GM18868 (cell line): ENCODE measurements around the gene TINAGL1.

Source experiments
- ATAC-seq: cut with Tn5 transposase; IDR thresholded peaks from one replicate; pipeline ENCODE4 v1.9.1; 2021; ENCODE audit warnings: mild to moderate bottlenecking, moderate library complexity; ENCODE audit not compliant: unreplicated experiment

TINAGL1 gene

DNA sequence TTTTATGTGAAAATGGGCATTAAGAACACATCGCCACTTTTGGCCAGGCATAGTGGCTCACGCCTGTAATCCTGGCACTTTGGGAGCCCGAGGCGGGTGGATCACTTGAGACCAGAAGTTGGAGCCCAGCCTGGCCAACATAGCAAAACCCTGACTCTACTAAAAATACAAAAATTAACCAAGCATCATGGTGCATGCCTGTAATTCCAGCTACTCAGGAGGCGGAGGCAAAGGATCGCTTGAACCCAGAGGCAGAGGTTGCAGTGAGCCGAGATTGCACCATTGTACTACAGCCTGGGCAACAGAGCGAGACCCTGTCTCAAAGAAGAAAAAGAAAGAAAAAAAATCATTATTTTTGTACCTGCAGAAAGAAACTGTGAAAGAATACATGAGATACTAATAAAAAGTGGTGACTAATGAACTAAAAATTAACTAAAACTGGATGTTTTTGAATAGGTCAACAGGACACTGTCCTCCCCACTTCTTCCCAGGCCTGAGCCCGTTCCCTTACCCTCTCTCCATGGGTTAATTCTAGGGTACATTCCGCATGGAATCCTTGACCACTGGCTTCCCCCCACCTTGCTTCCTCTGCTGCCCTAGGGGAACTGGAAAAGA lies 8.3 kb upstream of the TINAGL1 start:
- no peak for ATAC-seq

DNA sequence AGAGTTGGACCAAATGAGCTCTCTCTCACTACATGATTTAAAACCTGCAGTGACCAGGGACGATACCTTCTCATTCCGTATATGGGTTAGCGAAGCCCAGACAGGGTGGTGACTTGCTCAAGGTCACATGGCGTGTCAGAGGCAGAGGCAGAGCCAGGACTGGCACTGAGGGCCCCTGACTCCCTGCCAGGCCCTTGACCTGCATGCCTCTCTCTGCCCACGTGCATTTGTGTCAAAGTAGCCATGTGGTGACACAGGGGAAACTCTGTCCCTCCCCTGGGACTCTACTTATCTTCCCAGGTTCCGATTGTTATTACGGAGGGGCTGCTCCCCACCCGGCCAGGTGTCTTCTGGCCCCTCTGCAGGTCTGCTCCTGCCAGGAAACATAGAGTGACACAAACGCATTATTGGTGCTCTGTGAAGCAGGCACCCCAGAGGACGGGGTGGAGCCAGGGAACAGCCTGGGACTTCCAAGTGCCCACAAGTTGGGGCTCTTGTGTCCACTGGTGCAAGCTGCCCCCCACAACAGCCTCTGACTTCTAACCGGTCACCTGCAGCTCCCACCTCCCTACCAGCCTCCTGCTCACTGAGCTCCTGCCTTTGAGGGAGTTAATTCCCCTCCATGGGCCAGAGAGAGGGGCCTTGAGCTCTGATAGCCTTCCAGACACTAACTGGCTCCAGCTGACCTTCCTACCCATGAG lies 7.3 kb upstream of the TINAGL1 start:
- no peak for ATAC-seq

DNA sequence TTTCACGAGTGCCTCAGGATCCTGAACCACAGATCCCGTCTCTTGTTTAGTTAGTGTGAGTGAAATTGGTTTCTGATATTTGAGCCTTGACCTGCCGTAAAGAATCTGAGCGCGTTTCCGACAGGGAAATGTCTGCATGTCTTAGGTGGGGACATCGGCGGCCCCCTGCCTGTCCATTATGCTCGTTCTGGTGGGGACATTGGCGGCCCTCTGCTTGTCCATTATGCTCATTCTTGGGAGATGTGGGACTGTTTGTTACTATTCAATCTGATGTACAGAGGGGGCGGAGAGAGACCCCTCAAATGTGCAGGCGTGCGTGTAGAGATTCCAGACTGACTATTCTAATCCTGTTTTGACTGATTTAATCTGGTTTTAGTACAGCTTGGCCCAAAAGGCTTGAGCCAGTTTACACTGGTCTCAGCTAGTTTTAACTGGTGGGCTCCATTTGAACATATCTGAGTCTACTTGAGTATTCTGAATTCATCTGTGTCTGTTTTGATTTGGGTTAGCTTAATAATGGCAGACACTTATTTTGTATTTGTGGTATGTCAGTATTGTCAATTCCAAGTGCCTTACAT lies 6.6 kb upstream of the TINAGL1 start:
- ATAC-seq, result no peak

DNA sequence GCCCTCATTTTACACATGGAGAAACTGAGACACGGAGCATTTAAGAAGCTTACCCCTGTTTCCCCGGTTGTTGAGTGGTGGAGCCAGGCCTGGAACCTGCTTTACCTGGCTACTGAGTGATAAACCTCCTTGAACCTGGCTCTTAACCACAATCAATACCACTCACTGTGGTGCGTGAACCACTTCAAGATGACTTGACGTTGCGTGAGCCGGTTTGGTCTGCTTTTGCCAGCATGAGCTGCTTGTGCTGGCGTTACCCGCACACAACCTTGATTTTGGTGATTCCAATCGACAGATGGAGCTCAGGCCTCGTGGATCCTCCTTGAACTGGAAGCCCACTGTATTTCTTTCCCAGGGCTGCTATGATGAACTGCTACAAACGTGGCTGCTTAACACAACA lies 6.1 kb upstream of the TINAGL1 start:
- ATAC-seq, result no peak

DNA sequence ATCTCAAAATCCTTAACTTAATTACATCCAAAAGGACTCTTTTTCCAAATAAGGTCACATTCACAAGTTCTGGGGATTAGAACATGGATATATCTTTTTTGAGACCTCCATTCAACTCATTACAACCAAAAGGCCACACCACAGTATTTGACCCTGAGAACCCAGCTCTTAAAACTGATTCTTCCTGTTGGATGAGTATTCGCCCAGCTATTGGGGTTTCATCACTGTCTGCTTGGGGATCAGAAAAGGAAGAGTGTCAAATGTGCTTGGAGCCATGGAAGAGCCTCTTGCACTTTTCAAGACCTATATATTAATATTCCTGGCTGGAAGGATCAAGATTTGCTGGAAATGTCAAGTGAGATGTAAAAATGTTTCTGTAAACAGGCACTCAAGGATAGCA lies 5.4 kb upstream of the TINAGL1 start:
- no peak for ATAC-seq

DNA sequence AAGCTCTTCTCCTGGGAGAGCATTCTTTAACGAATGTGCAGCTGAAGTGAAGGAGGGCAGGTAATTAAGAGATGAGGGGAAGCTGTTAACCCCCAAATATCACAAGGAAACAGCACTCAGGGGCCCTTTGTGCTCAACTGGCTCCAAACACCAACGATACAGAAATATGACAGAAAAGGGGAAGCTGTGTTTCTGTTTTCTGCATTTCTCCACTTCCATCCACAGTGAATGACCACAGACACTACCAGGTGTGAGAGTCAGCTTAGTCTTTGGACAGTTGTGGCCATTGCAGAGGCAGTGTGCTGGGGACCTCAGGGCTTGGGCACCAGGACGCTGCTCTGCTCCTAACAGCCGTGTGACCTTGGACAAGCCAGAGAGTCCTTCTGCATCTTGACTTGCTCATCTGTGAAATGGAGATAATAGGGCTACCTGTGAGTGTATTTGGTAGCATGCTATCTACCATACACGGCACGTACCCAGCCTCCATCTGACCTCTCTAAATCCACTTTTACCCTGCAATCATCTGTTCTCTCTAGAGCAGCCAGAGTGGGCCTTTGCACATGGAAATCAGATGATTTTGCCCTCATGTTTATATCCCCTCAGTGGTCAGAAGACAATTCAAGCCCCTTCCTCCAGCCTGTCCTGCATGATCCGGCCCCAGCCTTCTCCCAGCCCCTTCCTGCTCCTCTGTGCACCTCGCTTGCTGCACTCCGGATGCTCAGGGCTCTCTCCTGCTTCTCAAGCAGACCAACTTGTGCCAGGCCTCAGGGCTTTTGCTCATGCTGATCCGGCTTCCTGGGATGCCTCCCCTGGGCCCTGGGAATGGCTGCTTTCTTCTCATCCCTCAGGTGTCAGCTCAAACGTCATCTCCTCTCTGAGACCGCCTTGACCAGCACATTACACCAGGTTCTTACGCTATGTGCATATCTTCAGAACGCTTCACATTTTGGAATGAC lies 4.7 kb upstream of the TINAGL1 start:
- no peak for ATAC-seq

DNA sequence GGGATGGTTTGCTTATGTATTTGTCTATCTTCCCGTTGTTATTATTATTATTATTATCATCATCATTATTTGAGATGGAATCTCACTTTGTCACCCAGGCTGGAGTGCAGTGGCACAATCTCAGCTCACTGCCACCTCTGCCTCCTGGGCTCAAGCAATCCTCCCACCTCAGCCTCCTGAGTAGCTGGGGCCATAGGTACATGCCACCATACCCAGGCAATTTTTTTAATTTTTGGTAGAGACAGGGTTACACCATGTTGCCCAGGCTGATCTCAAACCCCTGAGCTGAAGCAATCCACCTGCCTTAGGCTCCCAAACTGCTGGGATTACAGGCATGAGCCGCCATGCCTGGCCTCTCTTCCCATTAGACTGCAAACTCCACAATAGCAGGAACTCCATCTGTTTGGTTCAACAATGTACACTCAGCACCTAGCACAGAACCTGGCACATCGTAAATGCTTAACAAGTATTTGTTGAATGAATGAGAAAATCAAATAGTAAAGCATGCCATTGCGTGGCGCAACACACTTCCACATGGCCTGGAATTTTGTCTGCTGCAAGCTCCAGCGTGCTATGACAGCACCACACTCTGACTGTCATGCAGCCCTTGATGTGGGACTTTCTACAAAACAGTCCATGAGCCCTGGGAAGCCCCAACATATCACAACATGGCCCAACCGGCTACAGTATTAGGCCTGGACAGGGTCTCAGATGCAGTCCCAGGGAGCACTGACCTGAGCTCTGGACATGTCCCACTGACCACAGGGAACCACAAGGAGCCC lies 3.8 kb upstream of the TINAGL1 start:
- ATAC-seq, result no peak

DNA sequence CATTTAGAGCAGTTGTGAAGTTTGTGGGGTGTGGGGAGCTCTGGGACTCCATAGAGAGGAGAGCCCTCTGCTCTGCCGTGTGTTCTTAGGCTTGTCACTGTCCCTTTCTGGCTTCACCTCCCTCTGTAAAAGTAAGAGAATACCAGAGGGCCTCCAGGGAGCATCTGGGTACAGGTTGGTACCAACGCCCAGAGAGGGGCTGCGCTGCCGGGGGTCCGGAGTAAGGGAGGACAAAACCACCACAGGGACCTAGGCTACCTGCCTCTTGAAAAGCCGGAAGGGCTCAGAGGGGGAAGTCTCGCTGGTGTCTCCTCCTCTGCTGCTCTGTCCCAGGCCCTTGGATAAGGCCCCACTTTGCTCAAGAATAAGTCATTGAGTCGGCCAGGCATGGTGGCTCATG lies 3.1 kb upstream of the TINAGL1 start:
- no peak for ATAC-seq

DNA sequence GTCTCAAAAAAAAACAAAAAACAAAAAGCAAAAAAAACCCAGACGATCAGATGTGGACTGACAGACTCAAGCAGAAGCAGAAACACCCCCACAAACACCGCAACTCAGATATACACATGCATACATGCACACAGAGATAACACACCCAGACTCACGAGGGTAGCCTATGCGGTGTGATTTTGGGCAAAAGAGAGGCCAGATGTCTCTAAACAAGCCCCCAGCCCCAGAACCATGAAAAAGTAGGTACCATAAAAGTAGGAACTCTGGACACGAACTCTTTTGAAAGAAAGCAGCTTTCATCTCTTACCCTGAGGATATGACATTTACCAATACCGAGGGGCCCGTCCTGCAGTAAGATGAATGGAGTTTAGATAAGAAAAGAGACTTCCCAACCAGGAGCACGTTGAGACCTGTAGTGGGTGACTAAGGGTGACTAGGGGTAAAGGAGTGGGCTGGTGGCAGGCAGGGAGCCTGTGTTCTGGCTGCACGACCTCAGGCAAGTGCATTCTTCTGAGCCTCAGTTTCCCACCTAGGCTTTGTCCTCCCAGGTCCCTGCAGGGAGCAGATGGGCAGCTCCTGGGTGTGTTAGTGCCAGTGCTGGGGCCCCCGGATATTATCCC lies 1.5 kb upstream of the TINAGL1 start:
- ATAC-seq, result no peak

DNA sequence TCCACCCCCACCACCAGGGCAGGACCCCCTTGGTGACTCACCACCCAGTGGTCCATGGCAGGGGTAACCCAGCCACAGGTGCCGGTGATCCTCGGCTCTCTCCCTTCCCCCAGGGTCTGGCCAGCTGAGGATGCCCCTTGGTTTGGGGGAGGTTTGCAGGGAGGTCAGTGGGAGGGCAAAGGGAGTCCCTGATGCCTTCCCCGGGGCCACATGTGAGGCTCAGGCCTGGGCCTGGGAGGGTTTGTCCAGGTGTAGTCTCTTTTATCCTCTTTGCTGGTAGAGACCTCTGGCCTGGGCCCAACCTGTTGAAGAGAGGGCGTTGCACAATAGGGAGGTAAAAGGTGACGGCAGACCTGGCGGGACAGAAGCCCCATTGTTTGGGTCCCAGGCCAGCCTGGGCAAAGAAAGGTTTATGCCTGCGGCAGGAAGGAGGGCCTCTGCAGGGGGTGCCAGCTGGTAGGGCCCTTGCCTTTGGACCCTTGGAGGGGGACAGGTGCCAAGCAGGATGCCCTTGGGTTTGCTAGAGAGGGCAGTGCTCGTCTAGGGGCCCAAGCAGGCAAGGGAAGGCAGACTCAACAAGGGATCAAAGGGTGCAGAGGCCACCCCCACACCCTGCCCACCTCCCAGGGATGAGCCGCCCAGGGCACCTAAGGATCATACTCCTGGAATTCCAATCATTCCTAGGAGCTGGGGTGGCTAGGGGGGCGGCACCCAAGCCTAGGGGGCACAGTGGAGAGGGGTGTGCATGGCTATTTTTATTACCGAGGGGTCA lies 760 bp upstream of the TINAGL1 start:
- no peak for ATAC-seq

DNA sequence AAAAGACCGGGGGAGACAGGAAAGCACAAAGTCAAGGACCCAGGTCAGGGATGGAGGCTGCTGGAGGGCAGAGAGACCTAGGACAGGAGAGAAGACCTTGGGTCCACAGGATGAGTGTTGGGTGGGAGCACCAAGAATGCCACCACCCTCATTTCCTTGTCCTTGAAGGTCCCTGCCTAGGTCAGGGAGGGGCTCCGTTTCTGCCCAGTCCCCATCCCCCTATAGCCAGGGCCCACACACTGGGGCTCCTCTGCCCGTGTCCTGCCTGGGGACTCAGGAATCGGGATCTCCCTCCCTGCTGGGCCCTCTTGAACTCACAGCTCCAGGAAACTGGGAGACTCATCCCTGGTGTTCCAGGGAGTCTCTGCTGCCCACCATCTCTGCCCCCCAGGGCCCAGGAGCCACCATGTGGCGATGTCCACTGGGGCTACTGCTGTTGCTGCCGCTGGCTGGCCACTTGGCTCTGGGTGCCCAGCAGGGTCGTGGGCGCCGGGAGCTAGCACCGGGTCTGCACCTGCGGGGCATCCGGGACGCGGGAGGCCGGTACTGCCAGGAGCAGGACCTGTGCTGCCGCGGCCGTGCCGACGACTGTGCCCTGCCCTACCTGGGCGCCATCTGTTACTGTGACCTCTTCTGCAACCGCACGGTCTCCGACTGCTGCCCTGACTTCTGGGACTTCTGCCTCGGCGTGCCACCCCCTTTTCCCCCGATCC lies 584 bp downstream of the TINAGL1 start:
- ATAC-seq, result no peak

DNA sequence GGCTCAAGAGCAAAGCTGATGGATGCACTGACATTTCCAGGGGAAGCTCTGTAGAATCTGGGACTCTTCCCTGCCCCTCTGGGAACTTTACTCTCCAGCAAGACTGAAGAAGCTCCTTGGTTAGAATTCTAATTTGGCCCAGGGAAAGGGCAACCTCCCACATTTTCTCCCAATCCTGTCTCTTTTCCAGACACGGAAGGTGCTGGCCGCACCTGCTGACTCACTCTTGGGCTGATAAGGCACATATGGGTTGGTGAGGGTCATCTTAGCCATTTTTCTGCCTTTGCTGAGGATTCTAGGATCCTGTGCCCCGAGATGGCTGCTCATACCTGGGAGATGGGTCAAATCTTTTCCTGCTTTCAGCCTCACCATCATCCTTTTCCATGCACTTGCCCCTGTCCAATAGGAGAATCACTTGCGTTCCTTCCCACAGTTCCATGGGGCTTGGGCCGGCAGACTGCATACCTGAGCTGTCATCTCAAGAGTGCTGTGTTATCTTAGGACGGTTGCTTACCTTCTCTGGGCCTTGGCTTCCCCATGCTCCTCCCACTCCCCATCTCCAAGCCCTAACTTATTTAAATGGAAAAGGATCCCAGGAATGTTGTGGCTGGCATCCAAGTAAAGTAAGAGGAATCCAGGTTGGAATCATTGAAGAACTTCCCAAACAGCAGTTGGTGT lies 1.3 kb downstream of the TINAGL1 start:
- no peak for ATAC-seq

DNA sequence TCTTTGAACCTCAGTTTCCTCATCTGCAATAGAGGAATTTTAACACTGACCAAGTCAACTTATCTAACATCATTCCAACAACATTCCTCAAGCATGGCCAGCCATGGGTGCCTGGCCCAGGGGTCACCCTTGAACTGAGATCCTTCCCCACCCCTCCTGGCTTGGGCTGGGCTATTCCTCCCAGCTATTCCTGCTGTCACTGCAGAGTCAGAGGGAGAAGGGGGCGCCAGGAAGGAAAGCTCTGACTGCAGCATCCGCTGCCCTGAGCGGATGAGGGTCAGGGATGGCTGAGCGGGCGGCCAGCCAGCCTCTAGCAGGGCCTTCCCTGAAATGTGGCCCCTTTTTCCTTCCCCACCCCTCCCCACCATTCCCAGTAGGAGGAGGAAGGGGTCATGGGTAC lies 3.1 kb downstream of the TINAGL1 start:
- ATAC-seq, result no peak

DNA sequence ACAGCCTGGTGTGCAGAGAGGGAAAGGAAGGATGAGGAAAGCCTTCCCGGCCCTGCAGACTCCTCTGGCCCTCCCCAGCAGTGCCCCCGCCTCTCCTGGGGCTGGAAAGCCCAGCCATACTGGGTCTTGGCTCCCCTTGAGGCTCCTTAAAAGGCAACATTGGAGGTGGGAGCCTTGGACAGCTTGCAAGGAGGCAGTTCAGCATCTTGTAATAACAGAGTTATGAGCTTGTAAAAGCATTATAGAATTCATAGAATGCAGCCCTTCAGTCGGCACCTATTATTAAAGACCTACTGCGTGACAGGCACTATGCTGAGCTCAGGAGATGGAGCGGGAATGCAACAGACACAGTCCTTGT lies 4.2 kb downstream of the TINAGL1 start:
- ATAC-seq, result no peak

DNA sequence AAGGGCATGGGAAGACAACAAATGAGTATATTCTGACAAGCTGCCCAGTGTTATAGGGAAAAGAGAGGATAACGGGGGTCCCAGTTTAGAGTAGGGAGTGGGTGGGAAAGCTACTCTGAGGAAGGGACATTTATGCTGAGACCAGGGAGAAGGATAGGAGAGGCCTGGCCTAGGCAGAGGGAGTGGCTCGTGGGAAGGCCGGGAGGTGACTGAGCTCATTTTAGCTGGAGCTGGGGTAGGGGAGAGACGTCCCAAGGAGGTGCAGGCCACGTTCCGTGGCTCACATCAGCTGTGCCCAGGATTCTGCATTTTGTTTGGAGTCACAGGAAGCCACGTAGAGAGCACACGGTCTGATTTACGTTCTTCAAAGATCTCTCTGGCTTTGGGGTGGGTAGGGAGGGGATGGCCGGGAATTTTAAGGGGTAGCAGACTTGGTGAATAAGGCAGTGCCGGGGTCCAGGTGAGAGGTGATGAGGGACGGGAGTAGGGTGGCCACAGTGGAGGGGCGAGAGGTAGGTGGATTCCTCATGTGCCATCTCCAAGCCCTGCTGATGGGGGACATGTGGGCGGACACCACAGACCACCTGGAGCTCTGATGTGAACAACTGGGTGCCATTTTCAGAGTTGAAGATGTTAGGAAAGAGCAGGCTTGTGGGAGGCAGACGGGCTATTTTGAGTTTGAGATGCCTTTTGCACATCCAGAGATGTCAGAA lies 4.7 kb downstream of the TINAGL1 start:
- no peak for ATAC-seq

DNA sequence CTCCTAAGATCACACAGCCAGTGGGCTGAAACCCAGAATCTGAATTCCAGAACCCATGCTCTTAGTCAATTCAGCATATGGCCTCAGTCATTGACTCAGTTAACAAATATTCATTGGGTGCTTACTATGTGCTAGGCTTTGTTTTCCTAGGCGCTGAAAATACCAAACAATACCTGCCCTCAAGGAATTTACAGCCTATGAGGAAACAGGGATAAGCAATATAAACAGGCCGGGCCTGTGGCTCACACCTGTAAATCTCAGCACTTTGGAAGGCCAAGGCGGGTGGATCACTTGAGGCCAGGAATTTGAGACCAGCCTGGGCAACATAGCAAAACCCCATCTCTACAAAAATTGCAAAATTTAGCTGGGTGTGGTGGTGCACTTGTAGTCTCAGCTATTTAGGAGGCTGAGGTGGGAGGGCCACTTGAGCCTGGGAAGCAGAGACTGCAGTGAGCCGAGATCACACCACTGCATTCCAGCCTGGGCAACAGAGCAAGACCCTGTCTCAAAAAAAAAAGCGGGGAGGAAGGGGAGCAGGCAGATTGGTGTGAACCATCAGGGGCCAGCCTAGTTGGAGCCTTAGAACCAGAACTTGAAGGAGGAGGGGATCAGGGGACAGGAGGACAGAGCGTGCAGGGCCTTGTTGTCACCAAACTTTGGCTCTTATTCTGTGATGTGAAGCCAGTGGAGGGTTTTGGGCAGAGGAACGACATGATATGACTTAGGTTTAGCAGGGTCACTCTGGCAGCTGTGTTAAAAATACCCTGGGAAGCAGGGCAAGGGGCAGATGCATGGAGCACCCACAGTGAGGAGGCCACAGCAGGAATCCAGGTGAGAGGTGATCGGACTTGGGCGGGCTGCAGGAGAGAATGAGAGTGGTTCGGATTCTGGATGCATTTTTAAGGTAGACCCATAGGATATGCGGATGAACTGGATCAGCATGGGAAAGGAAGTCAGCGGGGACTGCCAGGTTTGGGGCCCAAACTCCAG lies 5.8 kb downstream of the TINAGL1 start:
- ATAC-seq, result no peak
